ENCODE data around the gene MAPK6. TPM values are rescaled to one million over a fixed set of nuclear protein-coding genes. Genes with fewer than 3 reads are reported as not detected.

MAPK6 gene
- total RNA-seq, 1 experiment from 2014 or later, result 35.9 TPM

GRCh38 chr15:52085299-52085698, 66.3 kb downstream of the MAPK6 start:
- no peak overlapping the region for H3K4me3 Mint-ChIP-seq (ENCODE audit: low read depth, unreplicated experiment)
- CTCF ChIA-PET, result no interaction called here
- no peaks in the 10 kb centered on the region for H3K36me3 Mint-ChIP-seq (ENCODE audit: insufficient read depth, unreplicated experiment)
- intact Hi-C loops (cut with micrococcal nuclease; ENCODE audit: unreplicated experiment), result no loop called here
- H3K27me3 Mint-ChIP-seq (ENCODE audit: unreplicated experiment), result no peaks in the 10 kb centered on the region
- H3K27ac Mint-ChIP-seq (ENCODE audit: unreplicated experiment), result no peak overlapping the region
- H3K4me1 Mint-ChIP-seq (ENCODE audit: low read depth, unreplicated experiment), result no peaks in the 10 kb centered on the region
- BruUV-seq (replicated peaks), result no TSS peak
- no peak for DNase-seq
- peaks cover 7% of the 10 kb centered on the region for H3K9me3 Mint-ChIP-seq (ENCODE audit: low read depth, unreplicated experiment)
- TF ChIP-seq CTCF (IDR thresholded peaks at IDR 0.05; ENCODE audit: unreplicated experiment), result no peak

GRCh38 chr15:52086011-52086786, 67.2 kb downstream of the MAPK6 start:
- no TSS peak for BruUV-seq (replicated peaks)
- peaks cover 8% of the 10 kb centered on the region for H3K9me3 Mint-ChIP-seq (ENCODE audit: low read depth, unreplicated experiment)
- TF ChIP-seq CTCF (IDR thresholded peaks at IDR 0.05; ENCODE audit: unreplicated experiment), result no peak
- no peak overlapping the region for H3K27ac Mint-ChIP-seq (ENCODE audit: unreplicated experiment)
- no peaks in the 10 kb centered on the region for H3K36me3 Mint-ChIP-seq (ENCODE audit: insufficient read depth, unreplicated experiment)
- no peak for DNase-seq
- CTCF ChIA-PET, result no interaction called here
- no peaks in the 10 kb centered on the region for H3K4me1 Mint-ChIP-seq (ENCODE audit: low read depth, unreplicated experiment)
- H3K4me3 Mint-ChIP-seq (ENCODE audit: low read depth, unreplicated experiment), result no peak overlapping the region
- intact Hi-C loops (cut with micrococcal nuclease; ENCODE audit: unreplicated experiment), result no loop called here
- no peaks in the 10 kb centered on the region for H3K27me3 Mint-ChIP-seq (ENCODE audit: unreplicated experiment)

DNA sequence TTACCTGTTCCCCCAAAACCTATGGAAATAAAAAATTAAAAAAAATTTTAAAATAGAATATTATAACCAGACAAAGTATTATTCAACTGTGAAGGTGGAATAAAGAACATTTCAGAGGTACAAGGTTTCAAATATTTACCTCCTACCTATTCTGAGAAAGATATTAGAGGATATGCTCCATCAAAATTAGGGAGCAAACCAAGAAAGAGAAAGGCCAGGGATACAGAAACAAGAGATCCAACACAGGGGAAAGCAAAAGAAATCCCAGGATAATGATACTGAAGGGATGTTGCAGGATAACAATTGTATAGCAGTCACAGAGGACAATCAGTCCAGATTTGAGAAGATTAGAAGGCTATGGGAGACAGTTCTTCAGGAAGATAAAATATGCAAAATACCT, 71.2 kb downstream of the MAPK6 start:
- CTCF ChIA-PET, result no interaction called here
- peaks cover 8% of the 10 kb centered on the region for H3K9me3 Mint-ChIP-seq (ENCODE audit: low read depth, unreplicated experiment)

GRCh38 chr15:52093167-52093538, 74.1 kb downstream of the MAPK6 start:
- Mint-ChIP-seq H3K27me3 (ENCODE audit: unreplicated experiment) (no peaks in the 10 kb centered on the region), H3K27ac (ENCODE audit: unreplicated experiment) (no peak overlapping the region), H3K9me3 (ENCODE audit: low read depth, unreplicated experiment) (peaks cover 8% of the 10 kb centered on the region), H3K4me1 (ENCODE audit: low read depth, unreplicated experiment) (no peaks in the 10 kb centered on the region), H3K36me3 (ENCODE audit: insufficient read depth, unreplicated experiment) (no peaks in the 10 kb centered on the region), H3K4me3 (ENCODE audit: low read depth, unreplicated experiment) (no peak overlapping the region)
- no peak for DNase-seq
- intact Hi-C loops (cut with micrococcal nuclease; ENCODE audit: unreplicated experiment), result no loop called here
- BruUV-seq (replicated peaks), result no TSS peak
- TF ChIP-seq CTCF (IDR thresholded peaks at IDR 0.05; ENCODE audit: unreplicated experiment), result no peak
- CTCF ChIA-PET, result no interaction called here

More for the DNA sequence above, 71.2 kb downstream of the MAPK6 start:
- no peak overlapping the region for H3K27ac Mint-ChIP-seq (ENCODE audit: unreplicated experiment)
- H3K4me3 Mint-ChIP-seq (ENCODE audit: low read depth, unreplicated experiment), result no peak overlapping the region
- H3K36me3 Mint-ChIP-seq (ENCODE audit: insufficient read depth, unreplicated experiment), result no peaks in the 10 kb centered on the region
- H3K27me3 Mint-ChIP-seq (ENCODE audit: unreplicated experiment), result no peaks in the 10 kb centered on the region
- TF ChIP-seq CTCF (IDR thresholded peaks at IDR 0.05; ENCODE audit: unreplicated experiment), result no peak
- no peaks in the 10 kb centered on the region for H3K4me1 Mint-ChIP-seq (ENCODE audit: low read depth, unreplicated experiment)
- intact Hi-C loops (cut with micrococcal nuclease; ENCODE audit: unreplicated experiment), result no loop called here
- DNase-seq, result no peak
- BruUV-seq (replicated peaks), result no TSS peak
